Activated CD4-positive, alpha-beta T cell treated with anti-CD3 and anti-CD28 coated beads for 48 hours (primary cell): ENCODE data around the gene CA10.

ENCODE experiments used
- DNase-seq: peaks from one replicate; pipeline ENCODE4 v3.0.0-alpha.2; 2020

CA10 gene

DNA sequence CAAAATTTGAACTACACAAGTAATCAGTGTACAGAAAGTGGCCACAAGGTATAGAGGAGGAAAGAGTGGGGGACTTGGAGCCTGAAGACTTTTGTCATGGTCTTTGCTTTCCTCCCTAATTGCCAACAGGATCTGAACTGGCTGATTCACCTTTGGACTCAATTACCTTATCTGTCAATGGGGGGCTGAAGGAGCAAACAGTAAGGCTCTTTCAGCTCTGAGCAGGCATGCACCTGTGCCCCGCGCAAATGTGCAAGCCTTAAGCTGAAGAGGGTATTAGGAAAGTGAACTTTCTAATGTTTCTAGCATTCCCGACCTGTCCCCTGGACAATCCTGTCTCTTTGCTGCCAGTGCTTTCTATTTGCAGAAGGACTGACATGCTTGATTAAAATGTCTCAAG, 302.7 kb downstream of the CA10 start:
- no peak for DNase-seq

GRCh38 chr17:51853857-51854256, 304.7 kb downstream of the CA10 start:
- no peak for DNase-seq

DNA sequence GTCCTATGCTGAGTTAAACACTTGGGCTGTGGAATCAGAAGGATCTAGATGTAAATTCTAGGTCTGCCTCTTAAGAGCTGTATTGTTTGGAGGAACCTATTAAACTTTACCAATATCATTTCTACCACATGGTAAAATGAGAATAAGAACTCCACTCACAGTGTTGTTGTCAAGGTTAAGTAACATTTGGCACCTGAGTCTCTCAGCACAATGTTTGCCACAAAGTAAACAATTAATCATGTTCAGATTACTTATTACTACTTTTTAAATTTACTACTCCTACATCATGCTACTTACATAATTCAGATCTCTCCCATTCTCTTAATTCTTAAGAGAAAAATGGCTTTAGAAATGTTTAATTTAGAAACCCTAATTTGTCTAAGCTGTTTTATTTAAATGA, 305.9 kb downstream of the CA10 start:
- DNase-seq, result no peak

DNA sequence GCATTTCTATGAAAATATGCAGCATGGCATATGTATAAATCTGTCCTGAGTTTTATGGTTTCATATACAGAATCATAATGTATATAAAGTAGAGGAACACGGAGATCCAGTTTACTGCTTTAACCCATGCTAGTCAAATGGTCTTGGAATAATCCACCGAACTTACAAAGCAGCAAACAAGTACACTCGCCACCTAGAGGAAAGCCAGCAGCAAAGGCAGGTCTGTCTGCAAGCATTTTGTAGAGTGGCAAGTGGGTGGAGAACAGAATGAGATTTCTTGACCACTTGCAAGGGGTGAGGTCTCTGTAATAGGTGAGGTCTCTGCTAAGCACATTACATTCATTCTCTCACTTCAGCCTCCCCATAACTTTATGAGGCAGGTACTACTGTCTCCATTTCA, 308.3 kb downstream of the CA10 start:
- no peak for DNase-seq

DNA sequence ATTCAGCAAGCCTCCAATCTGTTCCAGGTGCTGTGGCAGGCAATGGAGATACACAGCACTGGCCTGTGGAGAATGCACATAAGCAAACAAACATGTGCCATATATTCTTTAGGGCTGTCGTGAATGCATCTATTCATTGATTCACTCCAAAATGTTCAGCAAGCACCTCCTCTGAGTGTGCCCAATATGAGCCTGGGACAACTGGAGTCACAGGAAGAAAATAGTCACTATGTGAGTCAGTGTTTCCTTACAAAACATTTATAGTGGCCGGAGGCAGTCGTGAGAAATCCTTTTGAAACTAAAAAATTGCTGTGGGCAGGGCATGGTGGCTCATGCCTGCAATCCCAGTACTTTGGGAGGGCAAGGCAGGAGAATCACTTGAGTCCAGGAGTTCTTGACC, 310.1 kb downstream of the CA10 start:
- DNase-seq, result no peak

DNA sequence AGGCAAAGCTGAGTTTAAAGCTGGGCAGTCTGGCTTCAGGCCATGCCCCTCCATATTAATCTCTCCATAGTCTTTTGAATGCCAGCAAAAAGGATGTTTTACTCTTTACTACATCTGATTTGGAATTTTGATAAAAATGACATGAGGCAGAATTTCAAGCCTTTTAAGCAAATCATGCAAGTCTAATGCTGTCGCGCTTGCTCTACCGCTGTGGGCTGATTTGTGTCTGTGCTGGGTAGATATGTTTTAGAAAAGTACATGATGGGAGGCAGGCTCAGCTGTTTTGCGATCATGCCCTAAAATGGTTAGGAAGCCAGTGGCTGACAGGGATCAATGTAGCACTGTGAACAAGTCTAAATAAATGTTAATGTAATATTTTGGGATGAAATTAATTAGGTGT, 311.9 kb downstream of the CA10 start:
- no peak for DNase-seq

- no peak for DNase-seq
Measured at GRCh38 chr17:51845776-51846175, 312.7 kb downstream of the CA10 start.

GRCh38 chr17:51842763-51843162, 315.8 kb downstream of the CA10 start:
- no peak for DNase-seq

GRCh38 chr17:51841669-51842068, 316.8 kb downstream of the CA10 start:
- no peak for DNase-seq

DNA sequence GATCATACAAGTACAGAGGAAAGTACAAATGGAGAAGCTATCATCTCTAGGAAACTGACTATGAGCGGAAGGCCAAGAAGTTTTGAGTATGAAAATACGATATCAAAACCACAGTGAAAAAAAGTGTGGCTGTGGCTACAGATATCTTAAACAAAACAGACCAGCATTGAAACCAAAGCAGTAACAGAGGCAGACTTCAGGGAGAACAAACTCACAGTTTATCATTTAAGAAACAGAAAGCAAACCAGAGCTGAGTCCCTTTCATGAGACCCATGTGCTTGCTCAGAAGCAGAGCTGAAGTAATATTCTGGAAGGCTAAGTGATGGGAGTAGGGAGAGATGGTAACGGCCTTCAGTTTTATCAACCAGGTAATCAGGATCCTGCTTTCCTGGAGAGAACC, 317.8 kb downstream of the CA10 start:
- DNase-seq, result no peak

GRCh38 chr17:51833620-51834019, 324.9 kb downstream of the CA10 start:
- DNase-seq, result no peak

GRCh38 chr17:51833045-51833444, 325.5 kb downstream of the CA10 start:
- DNase-seq, result no peak

DNA sequence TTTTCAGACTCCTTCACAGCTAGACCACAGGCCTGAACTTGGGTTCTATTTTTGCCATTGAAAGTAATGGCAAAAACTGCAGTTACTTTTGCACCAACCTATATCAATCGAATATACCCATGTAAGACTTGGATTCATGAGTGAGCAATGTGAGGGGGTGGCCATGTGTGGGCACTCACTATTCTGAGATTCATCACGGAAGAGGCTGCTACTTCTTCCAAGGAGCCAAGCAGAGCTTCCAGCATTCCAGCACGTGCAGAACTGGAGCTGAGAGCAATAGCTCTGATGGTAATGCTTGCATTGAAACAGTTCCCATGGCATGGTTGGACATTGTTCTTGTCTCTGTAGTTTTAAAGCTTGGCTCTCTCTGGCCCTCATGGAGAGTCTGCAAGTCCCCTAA, 327.6 kb downstream of the CA10 start:
- no peak for DNase-seq

DNA sequence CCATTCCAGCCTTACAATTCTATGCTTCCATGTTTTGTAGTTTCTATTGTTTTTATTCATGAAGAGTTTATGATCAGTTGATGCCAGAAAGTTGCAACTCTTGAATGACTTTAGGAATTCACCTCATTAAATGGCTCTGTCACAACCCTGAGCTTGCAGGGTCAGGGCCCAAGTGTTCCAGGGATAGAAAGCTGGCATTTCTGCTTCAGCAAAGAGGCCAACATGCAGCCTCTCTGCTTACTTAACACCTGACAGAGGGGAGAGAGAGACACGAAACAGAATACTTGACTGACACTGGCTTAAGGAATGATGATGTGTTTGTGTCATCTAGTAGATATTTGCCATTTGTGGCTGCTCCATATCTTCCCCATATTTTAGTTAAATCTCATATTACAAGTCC, 328.1 kb downstream of the CA10 start:
- DNase-seq, result no peak

DNA sequence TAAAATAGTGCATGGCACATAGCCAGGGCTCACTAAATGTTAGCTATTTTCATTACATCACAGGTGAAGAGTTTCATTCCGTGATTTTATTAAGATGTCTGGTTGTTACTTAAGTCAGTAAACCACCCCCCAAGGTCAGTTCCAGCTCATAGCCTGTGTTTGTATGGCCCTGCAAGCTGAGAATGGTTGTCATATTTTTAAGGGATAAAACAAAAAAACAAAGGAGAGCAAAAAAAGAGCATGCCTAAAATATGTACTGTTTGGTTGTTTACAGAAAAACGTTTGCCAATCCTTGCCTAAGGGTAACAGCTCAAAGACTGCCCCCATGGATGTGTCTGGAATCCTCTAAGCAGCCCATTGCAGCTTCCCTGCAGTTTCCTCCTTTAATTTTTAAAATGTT, 329.6 kb downstream of the CA10 start:
- DNase-seq, result no peak

DNA sequence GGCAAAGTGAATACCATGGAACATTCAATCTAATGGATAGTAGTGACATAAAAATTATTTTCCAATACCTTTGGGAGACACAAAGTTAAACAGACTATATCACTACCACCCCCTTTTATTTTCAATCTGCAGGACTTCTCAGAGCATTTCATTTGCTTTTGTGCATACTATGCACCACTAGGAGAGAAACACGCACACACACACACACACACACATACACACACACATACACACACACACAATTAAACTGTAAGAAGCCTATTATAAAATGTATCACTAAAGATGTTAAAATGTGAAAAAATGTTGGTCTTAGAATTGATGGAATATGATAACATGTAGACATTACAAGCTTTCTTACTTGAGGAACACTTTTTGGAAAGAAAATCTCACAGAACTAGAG, 331.4 kb downstream of the CA10 start:
- no peak for DNase-seq

DNA sequence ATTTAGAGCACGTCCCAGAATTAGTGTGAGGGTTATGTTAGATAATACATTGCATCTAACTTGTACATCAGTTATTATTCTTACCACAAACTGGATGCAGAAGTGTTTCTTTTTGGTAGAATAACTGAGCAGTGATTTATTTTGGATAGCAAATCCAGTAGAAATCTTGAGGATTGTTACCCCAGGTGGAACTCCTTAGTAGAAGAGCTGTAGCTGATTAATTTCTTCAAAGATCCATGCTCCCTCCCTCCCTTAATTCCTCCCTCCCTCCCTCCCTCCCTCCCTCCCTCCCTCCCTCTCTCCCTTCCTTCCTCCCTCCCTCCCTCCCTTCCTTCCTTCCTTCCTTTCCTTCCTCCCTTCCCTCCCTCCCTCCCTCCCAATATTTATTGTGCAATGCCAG, 337.7 kb downstream of the CA10 start:
- DNase-seq, result no peak

- DNase-seq, result no peak
Measured at GRCh38 chr17:51820252-51820651, 338.3 kb downstream of the CA10 start.

DNA sequence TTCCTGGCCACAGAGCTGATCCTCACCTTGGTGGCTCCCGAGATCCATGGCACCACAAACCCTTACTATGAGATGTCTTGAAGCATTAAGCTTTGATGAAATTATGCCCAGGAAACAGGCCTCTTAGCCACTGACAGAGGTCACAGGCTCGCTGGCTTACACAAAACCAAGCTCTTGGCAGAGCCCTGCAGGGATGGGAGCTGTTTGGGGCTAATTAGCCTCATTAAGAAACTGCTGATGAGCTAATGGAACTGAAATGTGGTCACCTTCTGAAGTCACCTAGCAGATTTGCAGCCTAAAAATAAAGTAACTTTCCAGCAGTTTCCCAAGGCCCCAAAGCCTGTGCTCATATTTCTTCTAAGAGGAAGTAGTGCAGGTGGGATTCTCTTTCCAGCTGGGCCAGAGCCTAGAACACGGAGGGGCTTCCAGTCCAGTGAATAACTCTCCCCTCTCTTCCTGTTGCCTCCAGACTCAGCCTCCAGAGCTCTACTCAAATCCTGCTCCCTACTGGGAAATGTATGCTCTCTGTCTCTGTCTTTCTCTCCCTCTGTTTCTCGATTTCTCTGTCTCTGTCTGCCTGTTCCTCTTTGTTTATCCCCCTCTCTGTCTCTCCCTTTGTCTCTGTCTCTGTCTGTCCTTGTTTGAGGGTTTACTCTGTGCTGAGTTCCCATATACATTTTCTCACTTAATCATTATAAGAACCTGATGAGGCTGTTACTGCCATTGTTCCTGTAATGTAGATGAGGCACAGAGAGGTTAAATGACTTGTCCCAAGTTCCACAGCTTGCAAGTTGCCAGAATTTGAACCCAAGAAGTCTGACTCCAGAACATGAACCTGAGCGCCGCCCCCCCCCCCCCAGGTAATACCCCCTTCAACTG, 338.9 kb downstream of the CA10 start:
- no peak for DNase-seq

GRCh38 chr17:51818777-51819176, 339.7 kb downstream of the CA10 start:
- no peak for DNase-seq

DNA sequence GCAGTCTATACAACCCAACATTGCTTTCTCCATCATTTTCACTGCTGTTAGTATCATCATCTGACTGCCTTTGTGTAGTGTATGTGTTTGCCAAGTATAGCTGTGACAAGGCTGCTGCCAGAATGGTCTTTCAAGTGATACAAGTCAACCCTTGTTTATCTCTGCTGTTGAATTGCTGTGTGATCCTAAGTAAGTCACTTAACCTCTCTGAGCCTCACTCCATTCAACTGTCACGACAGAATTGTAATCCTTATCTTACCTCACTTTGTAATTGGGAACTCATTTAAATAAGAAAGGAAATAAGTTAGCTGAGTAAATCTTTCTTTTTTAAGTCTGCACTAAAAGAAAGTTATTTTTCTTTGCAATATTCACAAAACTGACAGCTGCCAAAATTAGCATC, 340.6 kb downstream of the CA10 start:
- no peak for DNase-seq

DNA sequence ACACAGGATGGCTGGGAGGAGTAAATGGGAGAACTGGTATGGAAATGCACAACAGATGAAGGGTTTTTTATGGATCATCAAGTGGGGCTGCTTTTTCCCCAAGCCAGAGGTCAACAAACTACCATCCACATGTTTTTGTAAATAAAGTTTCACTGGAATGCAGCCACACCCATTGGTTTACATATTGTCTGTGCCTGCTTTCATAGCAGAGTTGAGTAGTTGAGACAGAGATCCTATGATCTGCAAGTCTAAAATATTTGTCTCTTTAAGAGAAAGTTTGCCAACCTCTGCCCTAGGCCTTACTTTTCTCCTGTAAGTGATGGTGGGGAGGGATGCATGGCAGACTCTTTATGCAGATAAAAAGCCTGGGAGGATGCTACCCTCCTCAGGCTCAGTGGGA, 341.4 kb downstream of the CA10 start:
- DNase-seq, result no peak

DNA sequence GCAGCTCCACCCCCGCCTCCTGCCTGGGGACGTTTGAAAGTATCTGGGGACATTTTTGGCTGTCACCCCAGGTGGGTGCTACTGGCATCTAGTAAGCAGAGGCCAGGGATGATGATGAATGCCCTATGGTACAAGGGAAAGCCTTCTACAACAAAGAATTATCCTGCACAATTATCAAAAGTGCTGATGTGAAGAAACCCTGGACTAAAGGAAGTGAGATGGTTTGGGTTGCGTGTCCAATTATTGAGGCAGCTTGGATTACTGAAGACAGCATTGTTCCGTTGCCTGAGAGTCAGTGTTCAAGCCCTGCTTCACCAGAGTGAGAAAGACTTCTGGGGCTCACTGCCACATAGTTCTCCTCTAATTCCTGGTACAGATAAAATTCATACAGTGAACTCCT, 343.4 kb downstream of the CA10 start:
- no peak for DNase-seq

GRCh38 chr17:51814521-51814920, 344.0 kb downstream of the CA10 start:
- DNase-seq, result no peak

- no peak for DNase-seq
Measured at GRCh38 chr17:51813784-51814174, 344.7 kb downstream of the CA10 start.
